GOT3 (cell line): ENCODE measurements around the gene PPP2R2B.

ENCODE experiments used
- DNase-seq: peaks from one replicate; lab custom pipeline; 2025; ENCODE audit warnings: mixed read lengths; lab: John Stamatoyannopoulos, UW

PPP2R2B gene

GRCh38 chr5:146878476-146879172, at the start of gene PPP2R2B:
Gene PPP2R2B (minus strand): TSS chr5:146878757.
- DNase-seq = peak; percentile 59

- no peak for DNase-seq
Measured at GRCh38 chr5:146924132-146924531, 45.6 kb upstream of the PPP2R2B start.

- DNase-seq = no peak
Measured at GRCh38 chr5:146921225-146921624, 42.7 kb upstream of the PPP2R2B start.

DNA sequence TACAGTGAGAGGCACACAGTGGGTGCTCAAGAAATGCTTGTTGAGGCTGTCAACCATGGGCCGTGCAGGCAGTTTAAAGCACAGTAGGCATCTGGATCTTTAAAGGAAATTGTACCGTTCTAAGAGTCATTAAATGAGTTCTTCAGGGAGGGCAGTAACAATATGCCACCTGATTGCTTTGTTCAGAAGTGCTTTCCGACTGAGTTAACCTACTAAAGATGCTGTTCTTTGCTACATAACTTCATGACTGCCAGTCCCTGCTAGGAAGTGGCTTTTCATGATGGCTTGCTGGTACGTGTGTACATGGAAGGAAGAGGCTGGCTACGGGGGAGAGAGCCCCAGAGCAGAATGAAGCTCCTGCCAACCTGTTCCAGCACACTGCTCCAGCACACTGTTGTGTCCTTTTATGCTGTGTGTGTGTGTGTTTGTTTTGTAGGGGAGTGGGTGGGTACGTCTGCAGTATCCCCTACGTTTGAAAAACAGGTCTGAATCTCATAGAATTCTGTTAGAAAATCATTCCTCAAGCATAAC, 41.9 kb upstream of the PPP2R2B start:
- DNase-seq = no peak

GRCh38 chr5:146919304-146919703, 40.7 kb upstream of the PPP2R2B start:
- DNase-seq = no peak

DNA sequence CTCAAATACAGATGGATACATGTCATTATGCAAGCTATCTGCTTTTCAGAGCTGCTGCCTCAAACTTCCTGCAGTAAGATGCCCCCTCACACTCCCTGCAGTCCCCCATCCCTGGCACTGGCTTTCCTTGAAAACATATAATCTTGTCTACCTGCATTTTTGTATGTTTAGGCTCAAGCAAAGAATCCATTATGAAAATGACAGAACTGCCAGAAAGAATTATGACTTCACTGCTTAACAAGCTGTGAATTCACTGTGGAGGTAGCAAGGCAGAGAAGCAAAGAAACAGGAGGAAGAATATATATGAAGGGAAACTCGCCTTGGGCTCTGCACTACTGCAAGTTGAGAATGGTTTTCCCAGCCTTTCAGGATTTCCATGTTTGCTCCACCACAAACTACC, 39.4 kb upstream of the PPP2R2B start:
- DNase-seq = no peak

GRCh38 chr5:146912874-146913273, 34.3 kb upstream of the PPP2R2B start:
- no peak for DNase-seq

DNA sequence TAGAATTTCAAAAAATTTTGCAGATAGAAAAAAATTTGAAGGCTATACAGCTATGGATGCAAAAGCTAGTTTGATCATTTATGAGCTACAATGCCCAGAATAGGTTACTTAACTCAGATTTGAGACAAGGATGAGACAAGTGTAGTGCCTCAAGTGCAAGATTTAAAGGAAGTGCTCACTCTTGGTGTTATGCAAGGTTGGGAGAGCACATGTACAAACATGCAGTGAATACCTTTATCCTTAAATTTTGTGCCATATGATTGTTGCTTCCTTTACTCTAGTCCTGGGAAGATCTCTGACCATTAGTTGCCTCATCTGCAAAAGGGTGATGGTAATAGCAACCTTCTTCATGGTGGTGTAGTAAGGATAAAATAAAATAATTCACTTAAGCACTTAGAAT, 31.7 kb upstream of the PPP2R2B start:
- DNase-seq = no peak

DNA sequence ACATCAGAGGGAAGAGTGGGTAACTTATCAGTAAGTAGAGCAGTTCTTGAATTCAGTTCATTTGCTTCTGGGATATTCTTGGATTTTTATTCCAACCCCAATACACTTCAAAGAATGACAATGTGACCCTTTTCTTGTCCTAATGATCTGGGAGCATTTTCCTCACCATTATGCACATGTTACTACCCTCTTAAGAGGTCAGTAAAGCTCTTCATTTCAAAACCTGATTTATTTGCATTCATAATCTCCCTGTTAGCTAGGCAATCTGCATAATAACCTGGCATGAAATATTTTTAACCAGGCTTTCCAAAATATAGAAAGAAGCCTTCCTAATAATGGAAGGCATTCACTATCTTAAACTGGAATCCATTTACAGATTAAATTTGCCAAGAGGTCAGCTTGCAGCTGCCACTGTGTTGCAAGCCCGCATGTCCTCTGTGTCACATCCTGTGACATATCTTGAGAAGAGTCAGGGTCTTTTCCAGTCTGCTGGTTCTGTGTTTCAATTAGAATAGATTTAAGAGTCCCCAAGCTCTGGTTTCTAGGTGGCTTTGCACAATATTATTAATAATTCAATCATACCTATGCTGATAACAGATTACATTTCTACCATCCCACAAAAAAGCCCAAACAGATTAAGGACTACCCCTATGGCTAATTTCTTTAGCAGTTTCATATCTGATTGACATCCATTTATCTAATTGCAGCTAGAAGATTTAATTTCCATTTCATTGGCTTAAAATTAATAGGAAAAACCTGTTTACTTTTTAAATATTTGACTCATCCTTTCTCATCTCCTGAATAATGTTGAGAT, 30.9 kb upstream of the PPP2R2B start:
- DNase-seq = no peak

GRCh38 chr5:146906803-146907202, 28.2 kb upstream of the PPP2R2B start:
- no peak for DNase-seq

DNA sequence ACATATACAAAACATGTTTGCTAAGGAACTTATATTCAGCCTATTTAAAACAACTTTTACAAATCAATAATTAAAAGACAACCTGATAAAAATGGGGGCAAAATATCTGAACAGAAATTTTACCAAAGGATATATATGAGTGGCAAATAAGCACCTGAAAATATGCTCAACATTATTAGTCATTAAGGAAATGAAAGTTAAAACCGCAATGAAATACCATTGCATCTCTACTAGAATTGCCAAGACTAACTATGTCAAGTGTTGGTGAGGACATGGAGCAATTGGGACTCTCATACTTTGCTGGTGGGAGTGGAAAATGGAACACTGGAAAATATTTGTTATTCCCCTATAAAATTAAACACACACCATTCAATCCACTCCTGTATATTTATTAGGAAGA, 26.3 kb upstream of the PPP2R2B start:
- no peak for DNase-seq

GRCh38 chr5:146903789-146904188, 25.2 kb upstream of the PPP2R2B start:
- no peak for DNase-seq

DNA sequence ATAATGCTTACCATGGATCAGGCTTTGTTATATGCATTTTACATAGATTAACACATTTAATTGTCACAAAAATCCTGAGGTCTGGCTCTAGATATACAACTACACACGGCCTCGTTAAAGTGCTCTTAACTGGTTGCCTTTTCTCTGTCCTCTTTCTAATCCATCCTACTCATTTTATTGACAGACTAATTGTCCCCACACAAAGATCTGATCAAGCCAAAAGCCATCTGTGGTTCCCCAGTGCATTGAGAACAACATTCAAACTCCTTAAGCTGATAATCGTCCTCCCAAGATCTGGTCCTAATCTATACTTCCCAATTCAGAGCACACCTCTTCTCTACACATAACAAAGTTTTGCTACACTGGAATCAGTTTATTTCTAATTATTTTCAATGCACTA, 23.9 kb upstream of the PPP2R2B start:
- DNase-seq = no peak

DNA sequence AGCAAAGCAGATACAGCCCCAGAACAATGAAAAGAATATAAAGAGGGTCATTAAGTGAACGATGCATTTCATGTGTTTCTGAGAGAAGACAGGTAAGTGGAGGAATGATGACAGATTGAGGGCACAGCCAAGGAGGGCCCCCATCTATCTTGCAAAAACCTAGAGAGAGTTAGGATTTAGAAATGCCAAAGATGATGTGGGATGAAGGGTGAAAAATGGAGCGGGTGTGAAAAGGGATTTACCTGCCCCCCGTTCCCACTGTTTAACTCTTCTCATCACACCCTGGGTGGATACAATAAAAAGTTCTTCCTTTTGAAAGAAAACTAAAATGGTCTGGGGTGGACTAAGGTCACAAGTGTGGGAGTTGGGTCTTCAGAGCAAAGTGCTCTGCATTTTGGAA, 18.5 kb upstream of the PPP2R2B start:
- DNase-seq = no peak

DNA sequence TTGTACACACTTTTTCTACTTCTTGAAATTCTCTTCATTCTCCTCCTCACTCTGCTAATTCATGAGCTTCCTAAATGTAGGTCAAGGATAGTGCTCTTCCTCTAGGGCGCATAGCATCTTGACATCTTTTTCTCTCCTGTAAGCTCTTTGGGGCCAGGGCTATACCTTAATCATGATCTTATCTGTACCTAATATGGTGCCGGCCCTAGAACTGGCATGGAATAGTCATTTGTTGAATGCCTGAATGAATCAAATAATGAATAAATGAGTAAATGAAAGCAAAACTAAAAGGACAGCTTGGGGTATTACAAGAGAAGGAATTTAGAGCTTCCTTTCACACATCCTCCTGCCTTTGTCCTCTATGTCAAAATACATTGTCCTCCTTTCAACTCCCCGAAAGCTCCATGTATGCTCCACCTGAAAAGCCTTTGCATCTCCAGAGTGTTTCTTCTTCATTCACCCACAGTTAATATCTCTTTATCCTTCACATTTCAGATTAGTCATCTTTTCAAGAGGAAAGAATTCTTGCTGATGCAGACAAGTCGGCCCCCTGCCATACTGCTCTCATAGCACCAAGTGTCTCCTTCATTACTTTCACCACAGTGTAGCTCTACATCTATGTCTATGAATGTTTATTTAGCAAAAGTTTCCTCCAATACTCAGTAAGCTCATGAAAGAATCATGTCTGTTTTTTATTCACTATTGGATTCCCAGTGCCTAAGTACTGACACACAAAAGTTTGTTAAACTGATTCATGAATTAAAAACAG, 16.4 kb upstream of the PPP2R2B start:
- no peak for DNase-seq

DNA sequence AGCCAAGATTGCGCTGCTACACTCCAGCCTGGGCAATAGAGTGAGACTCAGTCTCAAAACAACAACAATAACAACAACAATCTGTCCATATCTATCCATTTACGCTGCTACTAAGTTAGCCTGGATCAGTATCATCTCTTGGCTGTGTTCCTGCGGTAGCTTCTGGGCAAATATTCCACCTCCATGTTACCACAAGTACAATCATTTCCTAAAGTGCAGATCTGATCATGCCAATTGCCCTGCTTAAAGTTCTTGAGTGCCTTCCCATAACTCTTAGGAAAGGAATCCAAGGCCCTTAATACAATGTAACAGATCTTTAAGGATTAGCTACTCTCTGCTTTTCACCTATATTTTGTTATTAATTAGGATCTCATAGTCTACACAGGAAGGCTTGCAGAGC, 15.4 kb upstream of the PPP2R2B start:
- no peak for DNase-seq

- no peak for DNase-seq
Measured at GRCh38 chr5:146892231-146892630, 13.7 kb upstream of the PPP2R2B start.

DNA sequence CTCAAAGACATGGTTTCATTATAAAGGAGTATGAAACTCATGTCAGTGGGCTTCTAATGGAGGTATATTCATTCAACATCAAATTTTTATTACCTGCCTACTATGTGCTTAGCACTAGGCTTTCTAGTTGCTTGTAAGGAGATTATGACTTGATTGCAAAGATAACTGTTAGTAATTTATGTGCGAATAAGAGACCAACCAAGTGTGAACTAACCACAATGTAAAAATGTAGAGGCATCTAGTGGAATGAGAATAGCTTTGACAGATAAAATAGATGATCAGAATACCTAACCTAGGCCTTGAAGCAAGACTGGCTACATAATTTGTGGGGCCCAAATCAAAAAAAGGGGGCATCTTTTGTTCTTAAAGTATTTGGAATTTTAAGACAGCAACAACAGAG, 13.0 kb upstream of the PPP2R2B start:
- DNase-seq = no peak

- no peak for DNase-seq
Measured at GRCh38 chr5:146890731-146891440, 12.3 kb upstream of the PPP2R2B start.

- no peak for DNase-seq
Measured at GRCh38 chr5:146890066-146890465, 11.5 kb upstream of the PPP2R2B start.

DNA sequence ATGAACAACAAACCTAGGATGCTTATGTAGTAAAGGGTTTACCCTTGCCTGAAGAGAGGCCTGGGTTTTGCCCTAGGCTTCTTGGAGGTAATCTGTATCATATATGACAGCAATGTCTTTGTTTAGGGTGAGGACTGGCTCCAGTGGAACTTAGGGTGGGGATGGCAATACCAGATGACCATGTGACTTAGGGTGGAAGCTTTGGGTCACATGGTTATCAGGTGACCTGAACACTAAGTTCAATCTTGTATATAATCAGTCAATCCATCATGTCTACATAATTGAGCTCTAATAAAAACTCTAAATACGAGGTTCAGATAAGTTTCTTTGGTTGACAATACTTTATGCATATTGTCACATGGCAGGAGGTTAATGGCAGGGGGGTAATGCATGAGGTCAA, 10.6 kb upstream of the PPP2R2B start:
- no peak for DNase-seq
